Measurements from ENCODE around the gene USPL1. TPM values are rescaled to one million over a fixed set of nuclear protein-coding genes. Genes with fewer than 3 reads are reported as not detected.
A peak's percentile ranks its signal among the peaks of the same experiment; 100 is the strongest.

The USPL1 gene
- total and polyA plus RNA-seq, 2 of the 13 experiments (the other 11 are each of a cell fraction or from before 2014, with no cell fraction given): 13.7 to 15.9 TPM

GRCh38 chr13:30617315-30618185 is at the start of gene USPL1 (continued):
- peak; percentile 35; the same call in 1 of the 2 replicates for TF ChIP-seq HNF1A (IDR thresholded peaks at IDR 0.05; ENCODE audit: low read depth)
- peak; percentile 94 for TF ChIP-seq HNF1A (CRISPR knock-in tag; IDR thresholded peaks at IDR 0.05; ENCODE audit: borderline replicate concordance)
- TF ChIP-seq HNF1B (CRISPR knock-in tag; IDR thresholded peaks at IDR 0.05): peak; percentile 98
- peak; percentile 97 for TF ChIP-seq ZXDC (CRISPR knock-in tag; IDR thresholded peaks at IDR 0.05)
- TF ChIP-seq RBM22 (optimal IDR thresholded peaks at IDR 0.05; ENCODE audit: low read length): no peak
- TF ChIP-seq LBX2 (CRISPR knock-in tag; IDR thresholded peaks at IDR 0.05; ENCODE audit: borderline replicate concordance): no peak
- peak; percentile 92; the same call in 1 of the 2 replicates for TF ChIP-seq SNAPC5 (CRISPR knock-in tag; IDR thresholded peaks at IDR 0.05; ENCODE audit: borderline replicate concordance)
- no peak for TF ChIP-seq HMGA1 (CRISPR knock-in tag; conservative IDR thresholded peaks at IDR 0.05)
- peak; percentile 97 for TF ChIP-seq NAIF1 (CRISPR knock-in tag; IDR thresholded peaks at IDR 0.05; ENCODE audit: borderline replicate concordance)
- TF ChIP-seq PHF21A (CRISPR knock-in tag; IDR thresholded peaks at IDR 0.05): peak; percentile 95; the same call in 1 of the 2 replicates
- TF ChIP-seq ZHX1 (CRISPR knock-in tag; IDR thresholded peaks at IDR 0.05; ENCODE audit: low read depth): peak; percentile 98
- TF ChIP-seq TFDP1 (CRISPR knock-in tag; IDR thresholded peaks at IDR 0.05; ENCODE audit: borderline replicate concordance): peak; percentile 98
- peak; percentile 61 for TF ChIP-seq RAD21 (CRISPR knock-in tag; IDR thresholded peaks at IDR 0.05)
